ENCODE results near the gene TPRA1. TPM values are rescaled to one million over a fixed set of nuclear protein-coding genes. Genes with fewer than 3 reads are reported as not detected.

Gene TPRA1
- total RNA-seq, 1 experiment from 2014 or later, result 20.0 TPM

- DNase-seq, result no peak
- Histone ChIP-seq H3K18ac (ENCODE audit: insufficient read length, low read depth, low read length) (no peak overlapping the region), H2BK15ac (ENCODE audit: low read depth, low read length) (no peak overlapping the region), H4K5ac (ENCODE audit: insufficient read length, low read depth, low read length) (no peak overlapping the region), H3K23me2 (ENCODE audit: insufficient read length, low read depth, low read length, poor library complexity, severe bottlenecking) (no peaks in the 10 kb centered on the region), H3K79me2 (ENCODE audit: insufficient read depth, low read length) (no peaks in the 10 kb centered on the region), H3K4me1 (ENCODE audit: insufficient read depth, low read length) (no peaks in the 10 kb centered on the region), H4K91ac (ENCODE audit: insufficient read length, low read depth, low read length) (no peak overlapping the region), H3K23ac (ENCODE audit: insufficient read length, low read depth, low read length) (no peak overlapping the region), H3T11ph (ENCODE audit: low read length) (no peak overlapping the region), H3K4ac (ENCODE audit: low read depth, low read length) (no peak overlapping the region), H3K9ac (ENCODE audit: extremely low read depth, insufficient read length, low read length) (no peak overlapping the region), H2AFZ (ENCODE audit: low read length) (no peak overlapping the region), H3K27me3 (ENCODE audit: insufficient read depth, low read length) (no peaks in the 10 kb centered on the region), H3K79me1 (ENCODE audit: insufficient read depth, low read depth, low read length, poor library complexity, severe bottlenecking) (peaks cover 5% of the 10 kb centered on the region), H2BK20ac (ENCODE audit: low read depth, low read length, poor library complexity, severe bottlenecking) (no peak overlapping the region), H3K9me3 (ENCODE audit: control insufficient read depth, low read depth, low read length) (no peaks in the 10 kb centered on the region), H4K8ac (replicated peaks; ENCODE audit: insufficient read length, low read depth, low read length) (no peak overlapping the region), H4K20me1 (ENCODE audit: control insufficient read depth, insufficient read depth, insufficient read length) (no peaks in the 10 kb centered on the region), H2BK12ac (ENCODE audit: insufficient read length, low read depth, low read length) (no peak overlapping the region), H3K14ac (ENCODE audit: insufficient read depth, low read length) (no peak overlapping the region), H2BK120ac (ENCODE audit: low read depth, low read length, poor library complexity, severe bottlenecking) (no peak overlapping the region), H3K56ac (ENCODE audit: insufficient read length, low read depth, low read length) (no peak overlapping the region), H3K27ac (ENCODE audit: insufficient read length, low read depth, low read length) (no peak overlapping the region), H3K4me2 (ENCODE audit: insufficient read depth, insufficient read length, low read length) (no peak overlapping the region), H2AK5ac (ENCODE audit: insufficient read length, low read length) (no peak overlapping the region), H2BK5ac (ENCODE audit: insufficient read length, low read length) (no peak overlapping the region)
- H3K4me1 Mint-ChIP-seq, result 0 out of 4 replicates have a peak, but pooled peaks cover 2 to 5% of the 10 kb centered on the region in 2 experiments
- peaks cover 75 to 97% (median 97%) of the 10 kb centered on the region in 3 experiments; a peak in 6 of 7 replicates for H3K36me3 Mint-ChIP-seq (ENCODE audit: insufficient read depth in 1 of 3, low read depth in 3 of 3)
- 0 out of 7 replicates have a peak overlapping the region, but pooled peaks of 1 of the 3 experiments have one; percentile 12 for H3K27ac Mint-ChIP-seq
- no peaks in the 10 kb centered on the region for H3K27me3 Mint-ChIP-seq (ENCODE audit: low read depth)
- TF ChIP-seq CTCF (conservative IDR thresholded peaks at IDR 0.05), result no peak
- no peaks in the 10 kb centered on the region for H3K9me3 Mint-ChIP-seq
- no CpG with 5 or more reads among the region's 26 CpGs for WGBS (ENCODE audit: extremely low coverage, insufficient read length, low lambda C conversion rate)
- H3K4me3 Mint-ChIP-seq, result no peak overlapping the region
These were observed 26.5 kb upstream of the TPRA1 start for GRCh38 chr3:127616836-127617605.

All from H9 (cell line).